GM18858 (cell line): ENCODE results near the gene ZEB2.
"Not testable (repeated sequence)": the region's sequence is repeated elsewhere in the genome, so short reads cannot be mapped to it uniquely, and the experiment has no call there.

Experiments
- ATAC-seq: cut with Tn5 transposase; IDR thresholded peaks from one replicate; pipeline ENCODE4 v1.9.1; 2021; ENCODE audit not compliant: unreplicated experiment

The ZEB2 gene

DNA sequence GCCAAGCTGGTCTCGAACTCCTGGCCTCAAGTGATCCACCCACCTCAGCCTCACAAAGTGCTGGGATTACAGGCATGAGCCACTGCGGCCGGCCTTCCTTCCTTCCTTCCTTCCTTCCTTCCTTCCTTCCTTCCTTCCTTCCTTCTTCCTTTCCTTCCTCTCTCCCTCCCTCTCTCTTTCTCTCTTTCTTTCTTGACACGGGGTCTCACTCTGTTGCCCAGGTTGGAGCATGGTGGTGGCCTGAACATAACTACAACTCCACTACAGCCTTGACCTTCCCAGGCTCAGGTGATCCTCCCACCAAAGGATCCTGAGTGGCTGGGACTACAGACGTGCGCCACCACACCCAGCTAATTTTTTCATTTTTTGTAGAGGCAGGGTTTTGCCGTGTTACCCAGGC lies 155.7 kb downstream of the ZEB2 start:
- ATAC-seq, result not testable (repeated sequence)

DNA sequence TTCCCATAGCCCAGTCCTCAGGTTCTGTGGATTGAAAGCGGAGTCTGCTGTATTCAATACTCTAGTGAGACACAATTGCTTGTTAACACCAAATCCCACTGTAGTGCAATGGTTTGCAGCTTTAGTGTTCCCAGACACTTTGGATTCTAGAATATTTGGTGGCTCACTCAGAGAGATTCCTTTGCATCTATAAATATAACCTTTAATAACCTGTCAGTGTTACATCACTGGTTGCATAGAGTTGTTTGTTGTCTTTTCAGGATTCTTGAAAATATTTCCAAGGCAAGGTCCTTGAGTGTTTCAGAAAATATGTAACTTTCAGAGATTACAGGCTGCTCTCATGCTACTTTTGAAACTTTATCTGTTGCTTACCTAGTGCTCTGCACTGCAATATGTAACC lies 157.5 kb downstream of the ZEB2 start:
- ATAC-seq, result no peak

DNA sequence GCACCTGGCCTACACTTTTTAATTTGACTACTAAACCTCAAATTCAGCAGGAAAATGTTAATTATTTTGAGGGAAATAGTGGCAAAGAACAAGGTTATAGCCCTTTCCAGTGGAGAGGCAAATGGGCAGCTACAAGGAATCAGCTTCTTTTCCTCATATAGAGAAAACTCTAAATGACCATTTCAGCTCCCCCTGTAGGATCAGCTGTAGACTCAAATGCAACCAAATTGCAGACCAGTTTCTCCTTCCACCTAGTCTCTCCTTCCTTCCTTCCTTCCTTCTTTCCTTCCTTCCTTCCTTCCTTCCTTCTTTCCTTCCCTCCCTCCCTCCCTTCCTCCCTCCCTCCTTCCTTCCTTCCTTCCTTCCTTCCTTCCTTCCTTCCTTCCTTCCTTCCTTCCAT lies 158.2 kb downstream of the ZEB2 start:
- ATAC-seq, result no peak

DNA sequence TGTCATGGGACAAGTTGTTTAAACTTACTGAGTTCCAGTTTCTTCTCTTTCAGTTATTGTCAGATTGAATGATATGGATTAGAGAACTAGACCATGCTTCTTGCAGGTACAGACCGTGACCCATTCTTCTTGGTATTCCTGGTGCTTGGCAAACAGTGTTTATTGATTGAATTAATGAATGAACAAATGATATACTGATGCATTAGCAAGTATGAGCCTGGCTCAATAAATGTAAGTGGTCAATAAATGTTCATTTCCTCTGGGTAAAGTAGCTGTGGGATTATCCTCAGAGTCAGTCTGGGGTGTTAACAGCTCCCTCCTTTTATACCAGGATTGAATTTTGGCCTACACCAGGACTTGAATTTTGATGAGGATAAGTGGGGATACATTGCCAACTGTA lies 160.2 kb downstream of the ZEB2 start:
- no peak for ATAC-seq

DNA sequence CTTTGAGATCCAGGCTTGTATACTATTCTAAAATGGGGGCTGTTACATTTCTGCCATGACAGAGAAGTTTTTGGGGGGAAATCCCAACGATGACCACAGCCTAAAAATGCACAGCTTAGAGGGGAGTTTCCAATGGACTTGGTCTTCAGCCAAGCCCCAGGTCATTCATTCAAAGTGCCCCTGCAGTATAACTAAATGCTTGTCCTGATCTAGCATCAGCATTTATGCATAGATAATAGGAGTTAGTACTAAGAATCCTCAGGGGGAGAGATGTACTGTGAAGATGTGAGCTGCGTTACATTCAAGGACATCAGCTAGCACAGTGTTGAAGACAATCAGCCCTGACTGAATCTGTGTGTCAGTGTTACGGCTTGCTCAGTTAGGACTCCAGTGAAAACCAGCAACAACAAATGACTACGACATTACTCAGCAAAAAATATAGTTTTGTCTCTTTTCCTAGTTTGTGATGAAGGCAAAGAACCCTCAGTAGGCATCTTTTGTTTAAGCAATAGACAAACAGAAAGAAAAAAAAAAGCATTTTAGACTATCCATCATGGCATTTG lies 160.9 kb downstream of the ZEB2 start:
- ATAC-seq, result peak; percentile 53

DNA sequence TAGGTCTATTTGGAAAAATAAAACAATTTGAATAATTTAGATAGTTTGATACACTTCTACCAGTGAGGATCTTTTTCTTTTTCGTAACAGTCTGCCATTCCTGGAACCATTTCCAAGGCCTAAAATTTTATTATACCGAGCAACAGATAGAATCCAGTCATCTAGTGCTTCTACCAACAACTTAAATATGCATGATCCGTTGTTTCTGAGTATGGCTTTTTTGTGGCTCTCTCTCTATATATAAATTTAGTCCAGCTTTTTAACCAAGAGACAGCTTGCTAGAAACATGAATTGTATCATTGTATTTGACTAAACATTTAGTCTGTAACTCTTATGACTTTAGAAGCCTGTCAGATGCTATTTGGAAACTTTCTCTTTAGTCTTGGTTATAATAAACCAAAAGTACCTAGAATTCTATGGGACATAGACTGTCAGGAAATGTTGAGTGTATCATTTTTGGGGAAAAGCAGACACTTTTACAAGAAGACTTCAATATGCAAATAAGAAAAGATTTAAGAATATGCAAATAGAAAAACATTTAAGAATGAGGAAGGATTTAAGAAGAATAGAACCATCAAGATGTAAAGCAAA lies 161.4 kb downstream of the ZEB2 start:
- ATAC-seq, result peak; percentile 1

DNA sequence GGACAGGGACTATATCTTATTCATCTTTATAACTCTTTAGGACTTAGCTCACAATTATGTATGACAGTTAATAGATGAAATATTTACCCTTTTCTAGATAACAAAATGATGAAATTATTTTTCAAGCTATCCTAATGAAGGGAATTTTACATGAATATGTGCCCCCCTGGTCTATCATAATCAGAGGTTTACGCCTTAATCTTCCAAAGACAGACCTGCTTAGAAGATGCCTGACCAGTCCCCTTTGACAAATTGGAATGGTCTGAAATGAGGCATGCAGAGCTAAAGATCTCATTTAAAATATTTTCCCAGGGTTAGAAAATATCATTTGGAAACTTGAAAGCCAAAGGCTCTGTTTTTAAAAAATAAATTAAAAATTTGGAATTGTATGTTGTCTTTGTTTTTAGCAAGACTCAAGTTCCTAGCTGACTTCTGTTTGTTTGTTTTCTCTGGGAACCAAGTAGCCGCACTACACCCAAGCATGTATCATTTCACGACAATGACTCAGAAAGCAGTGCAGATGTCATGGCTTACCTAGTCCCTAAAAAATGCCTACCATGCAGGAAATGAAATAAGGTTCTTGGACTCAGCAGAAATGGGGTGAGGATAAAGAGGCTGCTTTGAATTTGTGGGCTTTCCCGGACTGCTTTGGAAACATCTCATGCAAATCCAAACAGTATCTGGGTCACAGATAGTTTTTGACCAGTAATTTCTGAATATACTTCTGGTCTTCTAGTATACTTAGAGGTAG lies 162.1 kb downstream of the ZEB2 start:
- ATAC-seq, result peak; percentile 85

DNA sequence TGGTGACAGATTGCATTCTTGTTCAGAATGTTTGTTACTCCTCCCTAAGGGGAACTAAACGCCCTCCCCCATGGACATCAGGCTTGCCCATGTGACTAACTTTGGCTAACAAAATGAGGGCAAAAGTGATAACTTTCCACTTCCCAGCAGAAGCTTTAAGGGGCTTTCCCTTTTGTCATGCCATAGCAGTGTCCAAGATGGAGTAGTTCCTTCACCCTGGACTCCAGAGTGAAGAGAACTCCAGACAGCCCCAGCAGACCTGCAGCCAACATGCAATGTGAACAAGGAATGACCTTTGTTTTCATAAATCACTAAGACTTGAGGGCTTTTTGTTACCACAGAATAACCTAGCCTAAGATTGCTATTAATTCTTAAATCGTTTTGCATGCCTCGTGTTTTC lies 163.5 kb downstream of the ZEB2 start:
- ATAC-seq, result no peak

DNA sequence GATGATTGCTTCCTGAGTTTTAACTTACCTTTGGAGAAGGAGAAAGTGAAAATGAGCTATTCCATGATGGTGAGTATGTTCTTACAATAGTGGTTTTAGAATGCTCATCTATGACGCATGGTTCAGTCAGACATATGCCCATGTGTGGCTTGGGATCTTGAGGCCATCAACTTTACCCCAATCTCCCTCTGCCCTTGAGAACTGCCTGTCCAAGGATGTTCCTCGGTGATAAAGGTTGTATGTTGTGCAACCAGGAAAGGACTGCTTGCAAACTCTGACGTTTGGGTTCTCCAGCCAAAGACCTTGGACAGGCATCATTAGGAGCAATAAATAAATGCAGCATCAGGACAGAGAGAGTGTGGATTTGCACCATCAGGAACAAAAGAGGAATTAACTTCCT lies 165.0 kb downstream of the ZEB2 start:
- ATAC-seq, result no peak

DNA sequence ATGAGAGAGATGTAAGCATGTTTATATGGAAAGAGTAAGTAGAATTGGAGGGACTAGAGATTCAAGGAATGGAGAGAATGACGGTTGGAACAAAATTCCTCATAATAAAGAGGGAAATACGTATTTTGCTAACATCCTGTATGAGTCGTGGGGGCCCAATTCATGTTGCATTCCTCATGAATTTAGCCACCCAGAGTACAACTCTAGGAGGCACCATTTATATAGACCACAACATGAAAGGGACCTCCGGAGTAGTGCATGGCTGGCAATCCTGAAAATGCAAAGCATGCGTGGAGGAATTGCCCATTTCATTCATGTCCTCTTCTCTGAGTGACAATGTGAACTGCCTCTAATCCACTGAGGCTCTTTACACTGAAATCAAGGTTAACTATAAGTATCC lies 168.2 kb downstream of the ZEB2 start:
- no peak for ATAC-seq

DNA sequence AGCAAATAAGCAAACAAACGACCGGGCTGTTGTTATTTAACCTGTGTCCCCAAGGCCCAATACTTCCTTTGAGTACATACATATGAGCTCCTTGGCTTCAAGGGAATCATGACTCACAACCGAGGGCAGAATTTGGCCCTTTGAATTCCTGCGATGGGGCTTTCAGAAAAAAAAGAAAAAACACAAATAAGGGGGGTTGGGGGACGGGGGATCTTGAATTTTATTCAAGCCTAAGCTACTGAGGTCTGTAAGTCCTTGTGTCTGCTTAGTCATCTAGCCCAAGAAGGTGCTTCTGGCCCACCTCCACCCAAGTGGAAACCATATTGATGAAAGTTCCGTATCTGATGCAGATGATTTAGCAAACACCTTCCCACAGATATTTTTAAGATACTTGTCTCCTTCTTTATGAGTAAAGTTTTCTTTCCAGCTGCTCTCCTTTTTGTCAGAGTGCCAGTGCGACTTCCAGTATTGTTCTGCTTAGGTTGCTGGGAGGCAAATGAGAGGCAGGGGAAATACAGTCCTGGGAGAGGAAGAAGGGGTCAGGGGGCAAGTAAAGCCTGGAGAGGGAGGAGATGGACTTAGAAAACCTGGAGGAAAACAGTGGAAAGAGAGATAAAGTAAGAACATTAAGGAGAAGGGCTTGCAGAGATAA lies 169.6 kb downstream of the ZEB2 start:
- no peak for ATAC-seq

DNA sequence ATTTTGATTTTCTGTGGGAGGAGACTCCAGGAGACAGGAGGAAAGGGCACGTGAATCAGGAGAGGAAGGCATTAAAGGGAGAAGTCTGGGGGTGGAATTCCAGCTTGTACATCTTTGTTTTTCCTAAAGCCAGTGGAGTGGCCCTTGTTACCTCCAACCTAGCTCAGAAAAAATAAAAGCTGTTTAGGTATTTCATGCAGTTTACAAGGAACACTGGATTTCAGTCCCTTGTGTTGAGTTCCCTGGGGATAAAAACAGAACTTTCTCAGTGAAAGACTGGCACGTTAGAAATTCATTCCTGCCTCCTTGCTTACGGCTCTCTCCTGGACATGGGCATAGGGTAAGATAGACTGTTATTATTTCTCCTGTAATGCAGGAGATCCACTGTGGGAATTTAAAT lies 170.2 kb downstream of the ZEB2 start:
- ATAC-seq, result no peak

DNA sequence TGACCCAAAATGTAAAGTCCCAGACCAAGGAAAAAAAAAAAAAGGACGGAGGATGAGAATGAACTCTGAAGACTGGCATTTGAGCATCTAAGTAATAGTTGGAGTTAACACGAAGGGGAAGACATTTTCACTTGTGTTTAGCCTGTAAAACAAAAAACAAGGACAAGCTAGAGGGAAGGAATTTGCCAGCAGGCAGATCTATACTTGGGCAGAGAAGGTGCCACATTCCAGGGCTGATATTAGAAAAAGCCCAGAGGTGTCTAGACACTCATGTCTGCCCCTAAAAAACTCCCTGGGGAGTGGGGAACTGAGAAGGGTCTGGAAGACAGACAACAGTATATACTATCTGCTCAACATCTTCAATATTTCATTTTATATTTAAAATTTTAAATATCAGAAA lies 171.1 kb downstream of the ZEB2 start:
- ATAC-seq, result no peak

DNA sequence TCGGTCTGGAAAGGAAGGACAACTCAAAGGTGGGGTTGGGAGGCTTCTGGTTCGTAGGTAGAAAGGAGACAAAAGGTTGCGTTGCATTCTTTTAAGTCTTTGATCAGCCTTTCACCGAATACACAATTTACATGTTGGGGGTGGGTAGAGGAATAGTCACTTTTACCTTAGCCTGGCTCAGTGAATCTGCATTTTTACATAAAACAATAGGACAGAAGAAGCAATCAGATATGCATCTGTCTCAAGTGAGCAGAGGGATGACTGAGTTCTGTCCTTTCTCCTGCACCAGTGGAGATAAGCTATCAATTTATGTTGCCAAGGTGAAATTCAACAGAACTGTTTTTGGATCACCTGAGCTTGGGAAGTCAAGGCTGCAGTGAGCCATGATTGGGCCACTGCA lies 173.7 kb downstream of the ZEB2 start:
- no peak for ATAC-seq

DNA sequence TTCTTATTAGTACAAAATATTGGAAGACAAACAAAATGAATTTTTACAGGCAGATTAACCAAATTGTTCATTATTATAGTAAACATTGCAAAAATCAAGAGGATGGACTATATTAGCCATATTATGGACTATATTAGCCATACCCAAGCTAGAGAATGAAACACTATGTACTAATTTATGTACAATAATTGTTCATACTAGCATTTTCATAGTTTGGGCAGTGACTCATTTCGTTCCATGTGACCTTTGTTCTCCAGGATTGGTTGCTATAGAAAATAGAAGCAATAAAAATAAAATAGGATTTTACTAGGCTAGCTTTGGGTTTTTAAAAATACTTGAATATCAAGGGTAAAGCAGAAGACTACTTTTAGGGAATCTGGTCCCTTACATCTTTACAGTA lies 176.8 kb downstream of the ZEB2 start:
- ATAC-seq, result peak; percentile 74

DNA sequence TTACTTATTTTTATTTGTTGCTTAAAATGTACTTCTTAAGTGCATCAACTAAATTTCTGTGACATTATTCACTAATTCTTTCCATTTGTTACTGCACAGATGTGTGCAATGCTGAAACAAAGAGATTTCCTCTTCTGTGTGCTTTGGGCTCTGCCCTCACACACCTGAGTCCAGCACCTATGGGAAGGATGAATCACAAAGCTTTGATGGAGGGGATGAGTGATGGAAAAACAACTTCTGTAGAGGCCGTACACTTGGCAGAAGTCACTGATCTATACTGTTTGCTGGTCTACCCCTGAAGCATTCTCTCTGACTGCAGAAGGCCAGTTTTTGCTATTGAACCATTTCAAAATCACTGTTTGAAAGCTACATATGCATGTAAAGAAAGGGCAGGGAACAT lies 178.4 kb downstream of the ZEB2 start:
- ATAC-seq, result no peak

DNA sequence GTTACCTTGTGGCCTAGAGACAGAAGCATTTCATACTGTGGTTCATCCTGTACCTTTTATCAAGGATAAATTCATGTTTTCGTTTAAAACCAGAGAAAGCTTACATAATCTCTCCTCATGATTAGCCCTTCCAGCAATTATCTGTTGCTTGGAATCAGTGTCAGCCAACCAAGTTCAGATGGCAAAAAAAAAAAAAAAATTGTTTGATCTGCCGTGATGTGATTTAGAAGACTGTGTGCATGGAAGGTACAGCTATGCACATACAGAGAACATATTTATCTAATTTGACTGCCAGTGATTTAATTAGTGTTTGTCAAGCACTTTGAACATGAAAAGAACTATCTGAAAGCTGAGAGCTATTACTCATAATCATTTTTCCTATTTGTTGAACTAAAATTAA lies 180.9 kb downstream of the ZEB2 start:
- no peak for ATAC-seq

DNA sequence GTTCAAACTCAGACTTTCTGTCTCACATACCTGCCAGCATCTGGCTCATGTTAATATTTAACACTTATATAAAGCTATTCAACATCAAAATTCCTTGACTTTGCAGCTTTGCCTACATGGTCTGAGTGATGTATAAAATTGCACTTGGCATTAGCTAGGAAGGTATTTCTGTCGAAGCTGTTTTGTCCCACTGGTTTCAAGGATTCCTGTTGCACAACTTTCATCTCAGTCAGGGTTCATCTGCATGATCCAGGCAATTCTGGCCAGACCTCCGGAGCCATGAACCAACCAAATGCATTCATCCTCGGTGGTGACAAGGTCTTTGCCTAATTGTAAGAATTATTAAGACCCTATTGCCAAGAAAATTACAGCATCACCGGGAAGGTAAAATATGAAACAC lies 185.4 kb downstream of the ZEB2 start:
- ATAC-seq, result no peak
